Inferior parietal cortex (tissue), 1 donor: ENCODE results near the gene NSMF.

ENCODE experiments used
- DNase-seq: peaks from one replicate; pipeline ENCODE4 v3.0.0-alpha.2; 2016; ENCODE audit errors: extremely low spot score

Gene NSMF

GRCh38 chr9:137445930-137446431 lies 13.2 kb downstream of the NSMF start:
- no peak for DNase-seq

- DNase-seq: peak; percentile 82
Measured at GRCh38 chr9:137445275-137445807, 13.8 kb downstream of the NSMF start.

DNA sequence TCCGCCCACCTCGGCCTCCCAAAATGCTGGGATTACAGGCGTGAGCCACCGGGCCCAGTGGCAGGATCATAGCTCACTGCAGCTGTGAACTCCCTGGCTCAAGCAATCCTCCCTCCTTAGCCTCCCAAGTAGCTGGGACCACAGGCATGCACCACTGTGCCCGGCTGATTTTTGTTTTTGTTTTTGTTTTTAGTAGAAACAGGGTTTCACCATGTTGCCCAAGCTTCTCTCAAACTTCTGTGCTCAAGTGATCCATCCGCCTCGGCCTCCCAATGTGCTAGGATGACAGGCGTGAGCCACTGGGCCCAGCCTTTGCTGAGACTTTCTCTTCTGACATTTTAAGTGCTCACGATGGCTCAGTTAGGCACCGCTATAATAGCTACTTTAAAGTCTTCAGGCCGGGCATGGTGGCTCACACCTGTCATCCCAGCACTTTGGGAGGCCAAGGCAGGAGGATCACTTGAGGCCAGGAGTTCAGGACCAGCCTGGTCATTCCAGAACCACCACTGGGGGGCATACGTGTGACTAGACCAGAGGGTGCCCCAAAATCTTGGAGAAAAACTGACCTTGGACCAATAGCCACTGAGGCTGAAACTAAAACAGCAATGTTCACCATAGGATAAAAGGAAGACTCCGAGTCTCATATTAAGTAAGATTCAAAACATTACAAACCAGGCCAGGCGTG lies 14.9 kb downstream of the NSMF start:
- DNase-seq: no peak

GRCh38 chr9:137441935-137442321 lies 17.2 kb downstream of the NSMF start:
- no peak for DNase-seq

GRCh38 chr9:137441289-137441934 lies 17.7 kb downstream of the NSMF start, which contains the start of gene ENTPD8:
ENTPD8 (minus strand) TSS chr9:137441357; CDS start chr9:137438285, 3,072 bp downstream.
- DNase-seq: no peak

- DNase-seq: no peak
Measured at GRCh38 chr9:137439158-137439714, 19.9 kb downstream of the NSMF start.

- no peak for DNase-seq
Measured at GRCh38 chr9:137438591-137439157, 20.5 kb downstream of the NSMF start.

GRCh38 chr9:137437691-137438590 lies 21.2 kb downstream of the NSMF start:
- no peak for DNase-seq

DNA sequence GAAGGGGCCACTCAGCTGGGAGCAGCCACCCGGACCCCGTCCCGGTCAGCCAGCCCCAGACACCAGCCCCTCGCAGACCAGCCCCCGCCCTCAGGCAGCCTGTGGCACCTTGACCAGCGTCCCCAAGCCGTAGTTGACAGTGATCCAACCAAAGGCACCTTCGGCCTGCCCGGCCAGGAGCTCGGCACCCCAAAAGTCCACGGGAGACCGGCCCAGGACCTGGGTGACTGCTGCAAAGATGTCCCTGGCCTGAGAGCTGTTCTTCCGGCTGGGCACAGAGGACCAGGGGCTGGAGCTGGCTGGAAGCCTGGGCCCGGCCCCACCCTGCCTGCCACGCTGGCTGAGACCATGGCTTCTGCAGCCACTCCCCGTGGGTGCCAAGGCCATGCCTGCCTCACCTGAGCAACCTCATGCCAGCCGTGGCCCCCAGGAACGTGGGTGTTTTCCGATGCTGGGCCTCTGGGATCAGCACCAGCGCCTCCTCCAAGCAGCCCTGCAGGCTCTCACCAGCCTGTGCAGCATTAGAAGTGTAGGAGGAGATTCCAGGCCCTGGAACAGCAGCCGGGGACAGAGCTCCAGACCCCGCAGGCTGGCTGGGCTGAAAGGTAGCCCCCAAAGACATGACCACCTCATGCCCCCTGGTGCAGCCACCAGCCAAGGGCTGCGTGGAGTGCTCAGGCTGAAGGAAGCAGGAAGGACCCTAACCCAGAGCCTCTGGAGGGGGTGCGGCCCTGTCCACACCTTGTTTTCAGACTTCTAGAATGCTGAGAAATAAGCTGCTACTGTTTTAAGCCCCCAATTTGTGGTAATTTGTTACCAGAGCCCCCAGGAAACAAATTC lies 22.2 kb downstream of the NSMF start:
- DNase-seq: no peak

- no peak for DNase-seq
Measured at GRCh38 chr9:137435980-137436760, 23.0 kb downstream of the NSMF start.

DNA sequence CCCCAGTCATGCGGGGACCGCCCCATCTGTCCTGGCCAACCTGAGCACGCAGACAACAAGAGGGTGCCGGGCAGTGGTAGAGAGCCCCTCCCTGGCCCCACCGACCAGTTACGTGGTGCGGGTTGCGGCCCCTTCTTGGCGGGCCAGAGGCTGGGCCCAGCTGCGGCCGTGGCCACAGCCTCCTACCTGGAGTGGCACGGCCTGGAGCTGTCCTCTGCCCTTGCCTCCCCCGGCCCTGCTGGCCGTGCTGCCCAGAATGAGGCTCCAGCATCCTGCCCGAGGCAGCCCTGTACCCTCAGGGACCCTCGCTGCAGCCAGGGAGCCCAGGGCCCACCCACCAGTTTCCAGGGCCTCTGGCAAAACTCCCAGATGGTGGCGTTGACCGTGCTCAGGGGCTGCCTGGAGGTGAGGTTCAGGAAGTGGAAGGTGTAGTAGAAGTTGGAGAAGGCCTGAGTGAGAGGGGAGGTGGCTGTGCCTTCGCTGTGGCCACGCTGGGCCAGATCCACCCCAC lies 23.7 kb downstream of the NSMF start:
- DNase-seq: no peak

DNA sequence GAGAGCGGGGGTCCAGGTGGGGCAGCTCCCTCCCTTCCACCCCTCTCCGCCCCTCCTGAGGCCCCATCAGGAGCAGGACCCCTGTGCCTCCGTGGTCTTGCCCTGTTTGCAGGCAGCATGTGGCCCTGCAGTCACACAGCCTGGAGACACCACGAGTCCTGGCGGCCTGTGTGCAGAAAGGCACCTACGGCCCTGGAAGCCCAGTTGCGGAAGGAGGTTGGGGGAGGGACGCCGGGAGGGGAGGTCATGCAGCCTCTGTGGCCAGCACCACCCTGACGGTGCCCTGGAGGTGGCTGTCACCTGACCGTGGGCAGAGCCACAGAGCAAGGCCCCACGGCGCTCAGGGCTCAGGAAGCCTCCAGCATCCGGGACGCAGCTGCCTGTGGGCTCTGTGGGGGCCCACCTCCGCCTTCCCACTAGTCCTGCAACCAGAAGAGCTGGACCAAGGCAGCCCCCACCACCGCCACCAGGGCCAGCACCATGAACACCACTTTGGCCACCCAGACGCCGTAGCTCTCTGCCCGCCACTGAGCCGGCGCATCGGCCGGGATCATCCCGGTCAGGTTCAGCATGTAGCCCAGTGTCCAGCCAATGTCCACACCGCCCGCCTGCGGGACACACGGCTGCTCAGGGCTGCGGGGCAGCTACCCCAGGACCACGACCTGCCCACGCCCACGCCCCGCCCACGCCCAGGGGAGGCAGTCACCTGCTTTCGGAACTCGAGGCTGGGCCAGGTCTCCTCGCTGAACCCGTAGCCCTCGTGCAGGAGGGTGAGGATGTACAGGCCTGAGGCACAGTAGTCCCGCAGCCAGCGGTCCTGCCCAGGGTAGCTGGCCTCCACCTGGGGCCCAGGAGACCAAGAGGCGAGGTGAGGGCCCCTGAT lies 24.4 kb downstream of the NSMF start:
- DNase-seq: no peak

- no peak for DNase-seq
Measured at GRCh38 chr9:137433916-137434431, 25.2 kb downstream of the NSMF start.

- no peak for DNase-seq
Measured at GRCh38 chr9:137433349-137433915, 25.7 kb downstream of the NSMF start.

- DNase-seq: no peak
Measured at GRCh38 chr9:137432687-137433348, 26.3 kb downstream of the NSMF start.

GRCh38 chr9:137431416-137431931 lies 27.7 kb downstream of the NSMF start:
- DNase-seq: no peak
